CD14-positive monocyte (primary cell): ENCODE measurements around the gene ZYG11A. TPM values are rescaled to one million over a fixed set of nuclear protein-coding genes. Genes with fewer than 3 reads are reported as not detected.
A peak's percentile ranks its signal among the peaks of the same experiment; 100 is the strongest.

ENCODE experiments used
- DNase-seq, 3 donors: peaks; one replicate each; pipeline ENCODE4 v3.0.0-alpha.2; 2011 to 2022
- H2AFZ ChIP-seq: 2 replicates; pipeline ENCODE4 v1.6.0; 2012; ENCODE audit warnings: mild to moderate bottlenecking, low read depth, low read length, inconsistent platforms; ENCODE audit not compliant: insufficient read depth, poor library complexity, severe bottlenecking
- H3K27ac ChIP-seq, 2 donors: 1 replicate in 1 of 2; 2 replicates in 1 of 2; pipeline ENCODE4 v1.5.1; 2012 to 2013; ENCODE audit warnings: low read length in 2 of 2, control low read depth in 1 of 2, inconsistent platforms in 1 of 2, low read depth in 1 of 2, mild to moderate bottlenecking in 1 of 2
- H3K27me3 ChIP-seq, 2 donors: one replicate each; pipeline versions ENCODE4 v1.6.0 to v1.6.1; 2011 to 2013; ENCODE audit warnings: low read length in 2 of 2; ENCODE audit not compliant: control insufficient read depth in 2 of 2, insufficient read depth in 2 of 2
- H3K36me3 ChIP-seq, 2 donors: replicated peaks in 1 of 2; 1 replicate in 1 of 2; 2 replicates in 1 of 2; pipeline versions ENCODE4 v1.5.1 to v1.6.1; 2012 to 2013; ENCODE audit warnings: low read length in 2 of 2, control low read depth in 1 of 2, inconsistent platforms in 1 of 2, mild to moderate bottlenecking in 1 of 2; ENCODE audit not compliant: insufficient read depth in 2 of 2, control insufficient read depth in 1 of 2
- H3K4me1 ChIP-seq, 2 donors: 1 replicate in 1 of 2; 2 replicates in 1 of 2; pipeline versions ENCODE4 v1.5.1 to v1.6.1; 2012 to 2013; ENCODE audit warnings: low read length in 2 of 2, control low read depth in 1 of 2, inconsistent platforms in 1 of 2, mild to moderate bottlenecking in 1 of 2, moderate library complexity in 1 of 2; ENCODE audit not compliant: insufficient read depth in 2 of 2, control insufficient read depth in 1 of 2
- H3K4me2 ChIP-seq: replicated peaks from 2 replicates; pipeline ENCODE3; 2012; ENCODE audit warnings: low read length, moderate library complexity, mild to moderate bottlenecking; ENCODE audit not compliant: poor library complexity, severe bottlenecking; ENCODE audit errors: extremely low read depth
- H3K4me3 ChIP-seq, 3 experiments: fragments of 200-600 bp in 1 of 3; sonication (generic) in 1 of 3; replicated peaks in 1 of 3; 1 replicate in 2 of 3; 2 replicates in 1 of 3; pipeline ENCODE4 v1.5.1; 2011 to 2013; ENCODE audit warnings: low read length in 3 of 3, mild to moderate bottlenecking in 3 of 3, control low read depth in 2 of 3, low read depth in 2 of 3, inconsistent platforms in 1 of 3, moderate library complexity in 1 of 3
- H3K79me2 ChIP-seq: 2 replicates; pipeline ENCODE4 v1.6.0; 2012; ENCODE audit warnings: mild to moderate bottlenecking, control low read depth, inconsistent platforms, low read length, moderate library complexity; ENCODE audit not compliant: insufficient read depth
- H3K9ac ChIP-seq: 2 replicates; pipeline ENCODE4 v1.6.0; 2017; ENCODE audit warnings: low read length, mild to moderate bottlenecking; ENCODE audit not compliant: insufficient read depth, poor library complexity, severe bottlenecking
- H3K9me3 ChIP-seq, 2 donors: replicated peaks in 1 of 2; 1 replicate in 1 of 2; 2 replicates in 1 of 2; pipeline versions ENCODE4 v1.5.1 to v1.6.1; 2012 to 2013; ENCODE audit warnings: low read length in 2 of 2, control low read depth in 1 of 2; ENCODE audit not compliant: control insufficient read depth in 1 of 2, insufficient read depth in 1 of 2
- H4K20me1 ChIP-seq: 2 replicates; pipeline ENCODE4 v1.6.0; 2012; ENCODE audit warnings: mild to moderate bottlenecking, low read length, control low read depth, moderate library complexity; ENCODE audit not compliant: insufficient read depth
- H3K27ac Mint-ChIP-seq, 7 donors: one replicate each; pipeline ENCODE4 v1.8.0; 2020; ENCODE audit warnings: mild to moderate bottlenecking in 7 of 7, mixed read lengths in 7 of 7, moderate library complexity in 6 of 7, inconsistent platforms in 2 of 7
- H3K27me3 Mint-ChIP-seq, 3 donors: one replicate each; pipeline ENCODE4 v1.8.0; 2021 to 2022; ENCODE audit warnings: low read depth in 3 of 3, mild to moderate bottlenecking in 3 of 3, mixed read lengths in 3 of 3, moderate library complexity in 3 of 3, inconsistent platforms in 1 of 3
- H3K36me3 Mint-ChIP-seq, 2 donors: one replicate each; pipeline ENCODE4 v1.8.0; 2020; ENCODE audit warnings: mixed read lengths in 2 of 2, inconsistent platforms in 1 of 2, mild to moderate bottlenecking in 1 of 2
- H3K4me1 Mint-ChIP-seq: one replicate; pipeline ENCODE4 v1.8.0; 2020; ENCODE audit warnings: mild to moderate bottlenecking, mixed read lengths
- H3K4me3 Mint-ChIP-seq, 2 donors: one replicate each; pipeline ENCODE4 v1.8.0; 2020; ENCODE audit warnings: mild to moderate bottlenecking in 2 of 2, mixed read lengths in 2 of 2, moderate library complexity in 1 of 2
- H3K9me3 Mint-ChIP-seq, 7 donors: one replicate each; pipeline ENCODE4 v1.8.0; 2020 to 2022; ENCODE audit warnings: mixed read lengths in 7 of 7, mild to moderate bottlenecking in 6 of 7, moderate library complexity in 6 of 7, inconsistent platforms in 2 of 7
- CTCF ChIP-seq: fragments of 200-600 bp; IDR thresholded peaks from one replicate; pipeline ENCODE4 v1.8.0; 2022; ENCODE audit warnings: antibody characterized with exemption, mild to moderate bottlenecking
- WGBS: methylation state at CpG from one replicate; pipeline ENCODE4 v1.1.5; 2013; ENCODE audit warnings: missing lambda C conversion rate; ENCODE audit not compliant: insufficient coverage; 5-methylcytosine and 5-hydroxymethylcytosine counted together
- intact Hi-C, 2 donors: fragments of 100-400 bp; cut with micrococcal nuclease; formaldehyde crosslinking; loops; one replicate each; pipeline versions ENCODE4 v1.15.0 to v1.15.1; 2023
- polyA plus RNA-seq, 3 donors: library from polyadenylated mRNA; depleted of rRNA in 1 of 3; unstranded in 2 of 3; stranded (reverse) in 1 of 3; fragments of 300-500 nt in 2 of 3; fragments of >200 nt in 1 of 3; fragmentation: Illumina TruSeq in 2 of 3; gene quantifications; 1 replicate in 2 of 3; 2 replicates in 1 of 3; pipeline ENCODE4 v1.2.3, GENCODE V29; 2012 to 2021

ZYG11A gene
- polyA plus RNA-seq, 3 donors: not detected

- intact Hi-C loops: no loop called here
- no peak overlapping the region for H3K9ac ChIP-seq
- 89% methylated on average over 1 of the region's 4 CpGs for WGBS
These were observed 86.5 kb downstream of the ZYG11A start for GRCh38 chr1:52929019-52929418.

GRCh38 chr1:52937433-52938182 lies 95.0 kb downstream of the ZYG11A start:
- H3K27me3 Mint-ChIP-seq: peaks cover 0 to 5% (median 2%) of the 10 kb centered on the region in 3 donors
- intact Hi-C loops: no loop called here
- no peaks in the 10 kb centered on the region for H3K79me2 ChIP-seq
- 88% methylated on average over 2 of the region's 3 CpGs for WGBS
- DNase-seq: no peak
- peaks cover 5% of the 10 kb centered on the region for H3K4me1 Mint-ChIP-seq
- H3K9me3 ChIP-seq: no peaks in the 10 kb centered on the region
- no peak overlapping the region for H2AFZ ChIP-seq
- H3K27me3 ChIP-seq: no peaks in the 10 kb centered on the region
- H3K9ac ChIP-seq: no peak overlapping the region
- no peak overlapping the region for H3K4me3 ChIP-seq
- H3K4me3 Mint-ChIP-seq: no peak overlapping the region
- no peak for TF ChIP-seq CTCF
- H3K27ac Mint-ChIP-seq: no peak overlapping the region
- peaks cover 0 to 2% (median 0%) of the 10 kb centered on the region in 7 donors for H3K9me3 Mint-ChIP-seq
- H3K4me2 ChIP-seq: no peak overlapping the region
- H3K36me3 Mint-ChIP-seq: peaks cover 2 to 8% of the 10 kb centered on the region in 2 donors
- no peaks in the 10 kb centered on the region for H3K36me3 ChIP-seq
- no peaks in the 10 kb centered on the region for H4K20me1 ChIP-seq
- H3K4me1 ChIP-seq: no peaks in the 10 kb centered on the region
- H3K27ac ChIP-seq: no peak overlapping the region

More at GRCh38 chr1:52929019-52929418, 86.5 kb downstream of the ZYG11A start:
- no peak overlapping the region for H3K27ac ChIP-seq
- H3K4me3 Mint-ChIP-seq: peak overlapping the region in 1 of 2 donors; percentile 13
- no peak overlapping the region for H2AFZ ChIP-seq
- peaks cover 0 to 7% (median 0%) of the 10 kb centered on the region in 7 donors for H3K9me3 Mint-ChIP-seq
- H3K4me2 ChIP-seq: no peak overlapping the region
- H3K27me3 Mint-ChIP-seq: peaks cover 13 to 38% (median 31%) of the 10 kb centered on the region in 3 donors
- peaks cover 17% of the 10 kb centered on the region for H3K4me1 Mint-ChIP-seq
- H3K79me2 ChIP-seq: no peaks in the 10 kb centered on the region
- H3K4me1 ChIP-seq: peaks cover 11% of the 10 kb centered on the region in 2 donors
- H3K27ac Mint-ChIP-seq: no peak overlapping the region
- no peak overlapping the region for H3K4me3 ChIP-seq
- peaks cover 3 to 4% of the 10 kb centered on the region in 2 donors for H3K36me3 Mint-ChIP-seq
- DNase-seq: no peak
- TF ChIP-seq CTCF: no peak
- H3K9me3 ChIP-seq: no peaks in the 10 kb centered on the region
- H4K20me1 ChIP-seq: no peaks in the 10 kb centered on the region
- H3K27me3 ChIP-seq: peaks cover 8 to 35% of the 10 kb centered on the region in 2 donors
- no peaks in the 10 kb centered on the region for H3K36me3 ChIP-seq
